Activated T-cell treated with anti-CD3 and anti-CD28 coated beads, Interleukin-2, amount 50 U/mL, for 72 hours (primary cell): ENCODE data around the gene DLAT. TPM values are rescaled to one million over a fixed set of nuclear protein-coding genes. Genes with fewer than 3 reads are reported as not detected.
"Not testable (repeated sequence)": the region's sequence is repeated elsewhere in the genome, so short reads cannot be mapped to it uniquely, and the experiment has no call there.

Source experiments
- ATAC-seq, 2 donors: fragments of 150-1000 bp; cut with Tn5 transposase; replicated peaks in 1 of 2; 2 replicates each; pipeline ENCODE4 v1.10.0; 2021; ENCODE audit warnings: moderate library complexity in 2 of 2, mild to moderate bottlenecking in 1 of 2
- DNase-seq, 2 donors: peaks; one replicate each; pipeline ENCODE4 v3.0.0; 2021 to 2022; ENCODE audit warnings: mixed read lengths in 1 of 2
- H3K27ac Mint-ChIP-seq: one replicate; pipeline ENCODE4 v1.8.0; 2022; ENCODE audit warnings: mild to moderate bottlenecking, moderate library complexity, mixed read lengths
- H3K27me3 Mint-ChIP-seq: one replicate; pipeline ENCODE4 v1.8.0; 2022; ENCODE audit warnings: low read depth, mixed read lengths
- H3K36me3 Mint-ChIP-seq, 2 donors: one replicate each; pipeline ENCODE4 v1.8.0; 2022; ENCODE audit warnings: mixed read lengths in 2 of 2, mild to moderate bottlenecking in 1 of 2; ENCODE audit not compliant: insufficient read depth in 2 of 2
- H3K4me1 Mint-ChIP-seq: one replicate; pipeline ENCODE4 v1.8.0; 2022; ENCODE audit warnings: low read depth, mixed read lengths
- H3K4me3 Mint-ChIP-seq, 2 donors: one replicate each; pipeline ENCODE4 v1.8.0; 2022; ENCODE audit warnings: mild to moderate bottlenecking in 2 of 2, mixed read lengths in 2 of 2, moderate library complexity in 2 of 2
- H3K9me3 Mint-ChIP-seq, 2 donors: one replicate each; pipeline ENCODE4 v1.8.0; 2022; ENCODE audit warnings: mixed read lengths in 2 of 2
- total RNA-seq, 2 donors: library from RNA; stranded (reverse); gene quantifications; one replicate each; pipeline ENCODE4 v1.2.3, GENCODE V29; 2022

DLAT gene
- total RNA-seq, 2 donors from 2014 or later = 27.2 to 31.6 TPM

- ATAC-seq = no peak
- Mint-ChIP-seq H3K27me3 (no peaks in the 10 kb centered on the region), H3K27ac (no peak overlapping the region), H3K4me1 (peaks cover 34% of the 10 kb centered on the region), H3K9me3 (no peaks in the 10 kb centered on the region), H3K36me3 (peaks cover 12 to 42% of the 10 kb centered on the region in 2 donors), H3K4me3 (no peak overlapping the region)
- DNase-seq = no peak
Observed at GRCh38 chr11:112044961-112045360, 19.8 kb downstream of the DLAT start.

GRCh38 chr11:112046647-112047046, 21.4 kb downstream of the DLAT start:
- Mint-ChIP-seq H3K36me3 (peaks cover 10 to 51% of the 10 kb centered on the region in 2 donors), H3K4me1 (peaks cover 35% of the 10 kb centered on the region)
- H3K4me3 Mint-ChIP-seq, H3K27ac Mint-ChIP-seq, H3K27me3 Mint-ChIP-seq, ATAC-seq, H3K9me3 Mint-ChIP-seq, DNase-seq: not testable (repeated sequence)

- not testable (repeated sequence) for DNase-seq, H3K9me3 Mint-ChIP-seq, H3K27me3 Mint-ChIP-seq, H3K4me3 Mint-ChIP-seq, ATAC-seq, H3K27ac Mint-ChIP-seq
- H3K4me1 Mint-ChIP-seq = peaks cover 21% of the 10 kb centered on the region
- peaks cover 10 to 48% of the 10 kb centered on the region in 2 donors for H3K36me3 Mint-ChIP-seq
Observed at GRCh38 chr11:112048256-112048655, 23.0 kb downstream of the DLAT start.

- ATAC-seq (no peak), DNase-seq (no peak)
- no peak overlapping the region for H3K27ac Mint-ChIP-seq
- no peak overlapping the region for H3K4me3 Mint-ChIP-seq
- H3K36me3 Mint-ChIP-seq = peaks cover 10 to 48% of the 10 kb centered on the region in 2 donors
- no peaks in the 10 kb centered on the region for H3K9me3 Mint-ChIP-seq
- H3K27me3 Mint-ChIP-seq = no peaks in the 10 kb centered on the region
- peaks cover 21% of the 10 kb centered on the region for H3K4me1 Mint-ChIP-seq
Observed at GRCh38 chr11:112049777-112050176, 24.6 kb downstream of the DLAT start.

- ATAC-seq (no peak), DNase-seq (no peak)
- Mint-ChIP-seq H3K27me3 (no peaks in the 10 kb centered on the region), H3K4me3 (no peak overlapping the region), H3K9me3 (no peaks in the 10 kb centered on the region), H3K27ac (peak overlapping the region; percentile 29), H3K36me3 (peaks cover 12 to 55% of the 10 kb centered on the region in 2 donors), H3K4me1 (peaks cover 21% of the 10 kb centered on the region)
Observed at GRCh38 chr11:112050721-112051120, 25.5 kb downstream of the DLAT start.

GRCh38 chr11:112051768-112052167, 26.6 kb downstream of the DLAT start:
- H3K4me1 Mint-ChIP-seq = peaks cover 29% of the 10 kb centered on the region
- H3K9me3 Mint-ChIP-seq = no peaks in the 10 kb centered on the region
- H3K27ac Mint-ChIP-seq = peak overlapping the region; percentile 81
- peaks cover 9 to 54% of the 10 kb centered on the region in 2 donors for H3K36me3 Mint-ChIP-seq
- DNase-seq = no peak
- H3K4me3 Mint-ChIP-seq = no peak overlapping the region
- H3K27me3 Mint-ChIP-seq = no peaks in the 10 kb centered on the region
- ATAC-seq = no peak

GRCh38 chr11:112057170-112057569, 32.0 kb downstream of the DLAT start:
- Mint-ChIP-seq H3K27me3 (no peaks in the 10 kb centered on the region), H3K4me3 (peak overlapping the region; percentile 29 to 65), H3K27ac (peak overlapping the region; percentile 85), H3K36me3 (peaks cover 4 to 25% of the 10 kb centered on the region in 2 donors), H3K4me1 (peaks cover 20% of the 10 kb centered on the region), H3K9me3 (no peaks in the 10 kb centered on the region)
- peak; percentile 20 to 24 for DNase-seq
- ATAC-seq = peak; percentile 96 to 97

- H3K36me3 Mint-ChIP-seq = peaks cover 5 to 25% of the 10 kb centered on the region in 2 donors
- no peak for ATAC-seq
Observed at GRCh38 chr11:112058103-112058502, 32.9 kb downstream of the DLAT start.

GRCh38 chr11:112062923-112063322, 37.7 kb downstream of the DLAT start:
- Mint-ChIP-seq H3K36me3 (peaks cover 1 to 11% of the 10 kb centered on the region in 2 donors), H3K4me1 (peaks cover 1% of the 10 kb centered on the region), H3K27ac (no peak overlapping the region), H3K9me3 (no peaks in the 10 kb centered on the region), H3K27me3 (no peaks in the 10 kb centered on the region), H3K4me3 (no peak overlapping the region)
- no peak for ATAC-seq
- no peak for DNase-seq

More at GRCh38 chr11:112058103-112058502, 32.9 kb downstream of the DLAT start:
- DNase-seq = no peak
- Mint-ChIP-seq H3K4me1 (peaks cover 20% of the 10 kb centered on the region), H3K9me3 (no peaks in the 10 kb centered on the region), H3K27ac (no peak overlapping the region), H3K27me3 (no peaks in the 10 kb centered on the region), H3K4me3 (no peak overlapping the region)

GRCh38 chr11:112073941-112074811, 49.0 kb downstream of the DLAT start, which contains the start of the genes NKAPD1 and PIH1D2:
TSS of gene NKAPD1 (plus strand) at chr11:112074299. CDS start at chr11:112075575, 1,276 bp downstream.
TSS of gene PIH1D2 (minus strand) at chr11:112074017. CDS start at chr11:112073174, 843 bp downstream.
- peak within 1 kb of the TSS; percentile 97 for H3K27ac Mint-ChIP-seq
- peak within 1 kb of the TSS; percentile 92 to 93 for H3K4me3 Mint-ChIP-seq
- H3K4me1 Mint-ChIP-seq = peaks cover 31% of the 10 kb centered on the region
- H3K36me3 Mint-ChIP-seq = peaks cover 4 to 9% of the 10 kb centered on the region in 2 donors
- ATAC-seq (peak; percentile 93 to 94), DNase-seq (peak; percentile 81 to 82)
- peaks cover 9% of the 10 kb centered on the region for H3K27me3 Mint-ChIP-seq
- H3K9me3 Mint-ChIP-seq = no peaks in the 10 kb centered on the region

- Mint-ChIP-seq H3K36me3 (peaks cover 17 to 36% of the 10 kb centered on the region in 2 donors), H3K4me3 (peak overlapping the region; percentile 9 to 66), H3K4me1 (peaks cover 53% of the 10 kb centered on the region), H3K9me3 (no peaks in the 10 kb centered on the region), H3K27me3 (no peaks in the 10 kb centered on the region), H3K27ac (peak overlapping the region; percentile 87)
- ATAC-seq (peak; percentile 70 to 77), DNase-seq (peak; percentile 52 to 58)
Observed at GRCh38 chr11:112082729-112083128, 57.5 kb downstream of the DLAT start.

GRCh38 chr11:112085822-112086421, 60.7 kb downstream of the DLAT start:
- Mint-ChIP-seq H3K27ac (peak overlapping the region; percentile 92), H3K27me3 (no peaks in the 10 kb centered on the region), H3K36me3 (peaks cover 23 to 50% of the 10 kb centered on the region in 2 donors), H3K4me3 (peak overlapping the region; percentile 97 to 98), H3K9me3 (no peaks in the 10 kb centered on the region), H3K4me1 (peaks cover 74% of the 10 kb centered on the region)
- DNase-seq = peak; percentile 56
- ATAC-seq = peak; percentile 53 to 58
